ENCODE measurements around the gene B3GNT4.

The B3GNT4 gene

DNA sequence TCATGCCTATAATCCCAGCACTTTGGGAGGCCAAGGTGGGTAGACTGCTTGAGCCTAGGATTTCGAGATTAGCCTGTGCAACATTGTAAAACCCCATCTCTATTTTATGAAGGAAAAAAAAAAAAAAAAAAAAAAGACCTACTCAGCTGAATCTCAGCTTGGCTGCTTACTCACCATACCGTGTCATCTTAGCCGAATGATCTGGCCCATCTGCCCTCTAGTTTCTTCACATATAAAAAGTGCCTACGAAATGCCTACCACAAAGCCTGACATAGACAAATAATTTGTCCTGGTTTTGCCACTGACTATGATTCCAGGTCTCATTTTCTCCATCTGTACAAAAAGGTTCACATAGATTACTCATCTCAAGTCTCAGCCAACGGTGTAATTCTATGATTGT is 12.3 kb downstream of the B3GNT4 start:
- H3K9me3 ChIP-seq (ENCODE audit: control insufficient read depth in 2 of 2, low read length in 2 of 2): no peaks in the 10 kb centered on the region
- H3K36me3 ChIP-seq (ENCODE audit: control insufficient read depth in 2 of 2, insufficient read depth in 2 of 2, low read length in 2 of 2): peaks cover 52 to 76% of the 10 kb centered on the region in 2 donors
- H3K27me3 ChIP-seq (ENCODE audit: control insufficient read depth in 2 of 2, insufficient read depth in 2 of 2, low read length in 2 of 2): no peaks in the 10 kb centered on the region
- H3K9ac ChIP-seq (ENCODE audit: low read depth in 1 of 2, low read length in 2 of 2): no peak overlapping the region
- H3K4me1 ChIP-seq (ENCODE audit: control insufficient read depth in 2 of 2, insufficient read depth in 2 of 2, low read length in 2 of 2): no peaks in the 10 kb centered on the region
- H3K4me3 ChIP-seq (ENCODE audit: low read length in 2 of 2): no peak overlapping the region
- no peak overlapping the region for H3K27ac ChIP-seq (ENCODE audit: low read depth in 2 of 2, low read length in 2 of 2)

GRCh38 chr12:122216445-122216844 is 12.9 kb downstream of the B3GNT4 start:
- Histone ChIP-seq H3K4me3 (ENCODE audit: low read length in 2 of 2) (no peak overlapping the region), H3K36me3 (ENCODE audit: control insufficient read depth in 2 of 2, insufficient read depth in 2 of 2, low read length in 2 of 2) (peaks cover 48 to 80% of the 10 kb centered on the region in 2 donors)

GRCh38 chr12:122225683-122226365 is 22.3 kb downstream of the B3GNT4 start, which contains the start of gene DIABLO:
Gene DIABLO, minus strand, starts transcription at chr12:122226052. Its CDS starts 38 bp downstream, at chr12:122226014.
- Histone ChIP-seq H3K36me3 (ENCODE audit: control insufficient read depth in 2 of 2, insufficient read depth in 2 of 2, low read length in 2 of 2) (peaks cover 10 to 35% of the 10 kb centered on the region in 2 donors), H3K27ac (ENCODE audit: low read depth in 2 of 2, low read length in 2 of 2) (peak within 1 kb of the TSS; percentile 96 to 98), H3K4me3 (ENCODE audit: low read length in 2 of 2) (peak within 1 kb of the TSS; percentile 89 to 97), H3K27me3 (ENCODE audit: control insufficient read depth in 2 of 2, insufficient read depth in 2 of 2, low read length in 2 of 2) (no peaks in the 10 kb centered on the region), H3K9me3 (ENCODE audit: control insufficient read depth in 2 of 2, low read length in 2 of 2) (no peaks in the 10 kb centered on the region), H3K9ac (ENCODE audit: low read depth in 1 of 2, low read length in 2 of 2) (peak within 1 kb of the TSS; percentile 88 to 93), H3K4me1 (ENCODE audit: control insufficient read depth in 2 of 2, insufficient read depth in 2 of 2, low read length in 2 of 2) (peaks cover 15 to 17% of the 10 kb centered on the region in 2 donors)

More at GRCh38 chr12:122216445-122216844, 12.9 kb downstream of the B3GNT4 start:
- no peak overlapping the region for H3K9ac ChIP-seq (ENCODE audit: low read depth in 1 of 2, low read length in 2 of 2)
- H3K27me3 ChIP-seq (ENCODE audit: control insufficient read depth in 2 of 2, insufficient read depth in 2 of 2, low read length in 2 of 2): no peaks in the 10 kb centered on the region
- H3K4me1 ChIP-seq (ENCODE audit: control insufficient read depth in 2 of 2, insufficient read depth in 2 of 2, low read length in 2 of 2): no peaks in the 10 kb centered on the region
- H3K9me3 ChIP-seq (ENCODE audit: control insufficient read depth in 2 of 2, low read length in 2 of 2): no peaks in the 10 kb centered on the region
- H3K27ac ChIP-seq (ENCODE audit: low read depth in 2 of 2, low read length in 2 of 2): no peak overlapping the region

GRCh38 chr12:122226366-122227125 is 23.0 kb downstream of the B3GNT4 start:
- H3K27me3 ChIP-seq (ENCODE audit: control insufficient read depth in 2 of 2, insufficient read depth in 2 of 2, low read length in 2 of 2): no peaks in the 10 kb centered on the region
- H3K9ac ChIP-seq (ENCODE audit: low read depth in 1 of 2, low read length in 2 of 2): peak overlapping the region in 1 of 2 donors; percentile 50
- peaks cover 14 to 35% of the 10 kb centered on the region in 2 donors for H3K36me3 ChIP-seq (ENCODE audit: control insufficient read depth in 2 of 2, insufficient read depth in 2 of 2, low read length in 2 of 2)
- peak overlapping the region; percentile 64 to 68 for H3K4me3 ChIP-seq (ENCODE audit: low read length in 2 of 2)
- H3K4me1 ChIP-seq (ENCODE audit: control insufficient read depth in 2 of 2, insufficient read depth in 2 of 2, low read length in 2 of 2): peaks cover 15 to 17% of the 10 kb centered on the region in 2 donors
- H3K27ac ChIP-seq (ENCODE audit: low read depth in 2 of 2, low read length in 2 of 2): peak overlapping the region; percentile 41 to 47
- no peaks in the 10 kb centered on the region for H3K9me3 ChIP-seq (ENCODE audit: control insufficient read depth in 2 of 2, low read length in 2 of 2)

GRCh38 chr12:122227341-122227740 is 23.8 kb downstream of the B3GNT4 start:
- Histone ChIP-seq H3K9me3 (ENCODE audit: control insufficient read depth in 2 of 2, low read length in 2 of 2) (no peaks in the 10 kb centered on the region), H3K9ac (ENCODE audit: low read depth in 1 of 2, low read length in 2 of 2) (no peak overlapping the region), H3K27me3 (ENCODE audit: control insufficient read depth in 2 of 2, insufficient read depth in 2 of 2, low read length in 2 of 2) (no peaks in the 10 kb centered on the region), H3K36me3 (ENCODE audit: control insufficient read depth in 2 of 2, insufficient read depth in 2 of 2, low read length in 2 of 2) (peaks cover 10 to 35% of the 10 kb centered on the region in 2 donors), H3K4me1 (ENCODE audit: control insufficient read depth in 2 of 2, insufficient read depth in 2 of 2, low read length in 2 of 2) (peaks cover 15 to 17% of the 10 kb centered on the region in 2 donors), H3K27ac (ENCODE audit: low read depth in 2 of 2, low read length in 2 of 2) (no peak overlapping the region), H3K4me3 (ENCODE audit: low read length in 2 of 2) (no peak overlapping the region)

- no peaks in the 10 kb centered on the region for H3K27me3 ChIP-seq (ENCODE audit: control insufficient read depth in 2 of 2, insufficient read depth in 2 of 2, low read length in 2 of 2)
- no peaks in the 10 kb centered on the region for H3K9me3 ChIP-seq (ENCODE audit: control insufficient read depth in 2 of 2, low read length in 2 of 2)
- H3K9ac ChIP-seq (ENCODE audit: low read depth in 1 of 2, low read length in 2 of 2): no peak overlapping the region
- no peak overlapping the region for H3K4me3 ChIP-seq (ENCODE audit: low read length in 2 of 2)
- H3K4me1 ChIP-seq (ENCODE audit: control insufficient read depth in 2 of 2, insufficient read depth in 2 of 2, low read length in 2 of 2): peaks cover 15 to 17% of the 10 kb centered on the region in 2 donors
- no peak overlapping the region for H3K27ac ChIP-seq (ENCODE audit: low read depth in 2 of 2, low read length in 2 of 2)
- H3K36me3 ChIP-seq (ENCODE audit: control insufficient read depth in 2 of 2, insufficient read depth in 2 of 2, low read length in 2 of 2): peaks cover 15 to 31% of the 10 kb centered on the region in 2 donors
These were observed 24.6 kb downstream of the B3GNT4 start for GRCh38 chr12:122228092-122228491.

DNA sequence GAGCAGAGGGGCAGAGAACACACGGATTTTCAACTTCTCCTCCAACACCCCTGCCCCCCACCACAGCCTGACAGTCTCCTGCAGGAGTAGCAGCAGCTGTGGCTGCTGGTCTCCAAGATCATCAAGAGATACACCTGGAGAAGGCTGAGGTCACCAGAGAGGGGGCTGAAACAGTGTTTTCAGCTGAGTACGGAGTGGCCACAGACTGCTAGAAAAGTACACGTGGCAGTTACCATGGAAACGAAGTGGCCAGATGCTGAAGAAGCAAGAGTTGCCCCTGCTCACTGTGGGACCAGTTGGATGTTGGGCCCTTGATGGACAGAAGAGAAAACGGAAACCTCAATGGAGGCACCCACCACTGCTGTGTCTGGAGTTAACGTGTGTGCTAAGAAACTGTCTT is 27.3 kb downstream of the B3GNT4 start:
- no peak overlapping the region for H3K9ac ChIP-seq (ENCODE audit: low read depth in 1 of 2, low read length in 2 of 2)
- peaks cover 8% of the 10 kb centered on the region in 2 donors for H3K4me1 ChIP-seq (ENCODE audit: control insufficient read depth in 2 of 2, insufficient read depth in 2 of 2, low read length in 2 of 2)
- H3K27me3 ChIP-seq (ENCODE audit: control insufficient read depth in 2 of 2, insufficient read depth in 2 of 2, low read length in 2 of 2): no peaks in the 10 kb centered on the region
- no peak overlapping the region for H3K4me3 ChIP-seq (ENCODE audit: low read length in 2 of 2)
- no peaks in the 10 kb centered on the region for H3K9me3 ChIP-seq (ENCODE audit: control insufficient read depth in 2 of 2, low read length in 2 of 2)
- no peak overlapping the region for H3K27ac ChIP-seq (ENCODE audit: low read depth in 2 of 2, low read length in 2 of 2)
- peaks cover 25 to 45% of the 10 kb centered on the region in 2 donors for H3K36me3 ChIP-seq (ENCODE audit: control insufficient read depth in 2 of 2, insufficient read depth in 2 of 2, low read length in 2 of 2)

DNA sequence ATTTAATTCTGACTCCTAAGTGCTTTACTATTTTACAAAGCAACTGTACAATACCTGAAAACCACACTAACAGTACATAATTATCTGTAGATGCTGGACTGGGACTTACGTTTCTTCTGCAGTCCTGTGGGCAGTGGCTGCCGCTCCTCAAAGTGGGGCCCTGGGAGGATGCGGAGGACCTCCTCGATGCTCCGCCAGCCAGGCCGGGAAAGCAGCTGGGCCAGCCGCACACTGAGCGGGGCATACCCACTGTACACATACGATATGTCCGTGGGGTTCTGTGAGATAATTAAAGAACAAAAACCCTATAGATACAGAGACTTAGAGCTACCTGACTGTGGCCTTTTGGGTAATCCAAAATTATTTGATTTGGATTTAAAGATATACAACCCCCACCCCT is 29.2 kb downstream of the B3GNT4 start:
- H3K9ac ChIP-seq (ENCODE audit: low read depth in 1 of 2, low read length in 2 of 2): no peak overlapping the region

GRCh38 chr12:122235741-122236140 is 32.2 kb downstream of the B3GNT4 start:
- H3K27ac ChIP-seq (ENCODE audit: low read depth in 2 of 2, low read length in 2 of 2): no peak overlapping the region
- H3K9me3 ChIP-seq (ENCODE audit: control insufficient read depth in 2 of 2, low read length in 2 of 2): no peaks in the 10 kb centered on the region
- no peaks in the 10 kb centered on the region for H3K4me1 ChIP-seq (ENCODE audit: control insufficient read depth in 2 of 2, insufficient read depth in 2 of 2, low read length in 2 of 2)
- no peak overlapping the region for H3K9ac ChIP-seq (ENCODE audit: low read depth in 1 of 2, low read length in 2 of 2)
- H3K36me3 ChIP-seq (ENCODE audit: control insufficient read depth in 2 of 2, insufficient read depth in 2 of 2, low read length in 2 of 2): peaks cover 30 to 42% of the 10 kb centered on the region in 2 donors
- no peaks in the 10 kb centered on the region for H3K27me3 ChIP-seq (ENCODE audit: control insufficient read depth in 2 of 2, insufficient read depth in 2 of 2, low read length in 2 of 2)
- no peak overlapping the region for H3K4me3 ChIP-seq (ENCODE audit: low read length in 2 of 2)

More for the DNA sequence above, 29.2 kb downstream of the B3GNT4 start:
- Histone ChIP-seq H3K4me1 (ENCODE audit: control insufficient read depth in 2 of 2, insufficient read depth in 2 of 2, low read length in 2 of 2) (no peaks in the 10 kb centered on the region), H3K27ac (ENCODE audit: low read depth in 2 of 2, low read length in 2 of 2) (no peak overlapping the region), H3K27me3 (ENCODE audit: control insufficient read depth in 2 of 2, insufficient read depth in 2 of 2, low read length in 2 of 2) (no peaks in the 10 kb centered on the region), H3K9me3 (ENCODE audit: control insufficient read depth in 2 of 2, low read length in 2 of 2) (no peaks in the 10 kb centered on the region), H3K4me3 (ENCODE audit: low read length in 2 of 2) (no peak overlapping the region), H3K36me3 (ENCODE audit: control insufficient read depth in 2 of 2, insufficient read depth in 2 of 2, low read length in 2 of 2) (peaks cover 26 to 45% of the 10 kb centered on the region in 2 donors)

DNA sequence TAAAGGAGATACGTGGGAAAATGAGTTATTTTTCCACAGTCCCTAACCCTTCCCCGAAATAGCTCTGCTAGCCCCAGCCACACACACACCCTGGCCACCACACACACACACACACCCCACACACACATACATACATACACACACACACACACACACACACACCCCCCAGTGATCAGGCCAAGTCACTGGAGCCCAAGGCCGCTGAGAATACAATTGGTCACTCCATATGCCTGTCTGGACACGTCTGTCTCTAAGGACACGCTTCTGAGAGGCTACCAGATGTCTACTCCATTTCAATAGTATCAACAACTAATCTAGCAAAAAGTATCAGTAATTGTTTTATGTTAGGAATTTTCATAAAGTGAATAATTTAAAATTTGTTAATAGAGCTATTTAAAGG is 35.4 kb downstream of the B3GNT4 start:
- H3K9me3 ChIP-seq (ENCODE audit: control insufficient read depth in 2 of 2, low read length in 2 of 2): no peaks in the 10 kb centered on the region
- no peak overlapping the region for H3K27ac ChIP-seq (ENCODE audit: low read depth in 2 of 2, low read length in 2 of 2)
- no peaks in the 10 kb centered on the region for H3K27me3 ChIP-seq (ENCODE audit: control insufficient read depth in 2 of 2, insufficient read depth in 2 of 2, low read length in 2 of 2)
- no peak overlapping the region for H3K9ac ChIP-seq (ENCODE audit: low read depth in 1 of 2, low read length in 2 of 2)
- no peaks in the 10 kb centered on the region for H3K4me1 ChIP-seq (ENCODE audit: control insufficient read depth in 2 of 2, insufficient read depth in 2 of 2, low read length in 2 of 2)
- H3K4me3 ChIP-seq (ENCODE audit: low read length in 2 of 2): no peak overlapping the region
- H3K36me3 ChIP-seq (ENCODE audit: control insufficient read depth in 2 of 2, insufficient read depth in 2 of 2, low read length in 2 of 2): peaks cover 22 to 32% of the 10 kb centered on the region in 2 donors

All from mucosa of rectum (tissue), 2 donors.